ENCODE measurements around the gene SEC22B. TPM values are rescaled to one million over a fixed set of nuclear protein-coding genes. Genes with fewer than 3 reads are reported as not detected.
"Not testable (repeated sequence)": the region's sequence is repeated elsewhere in the genome, so short reads cannot be mapped to it uniquely, and the experiment has no call there.

SEC22B gene
- total and polyA plus RNA-seq, 12 donors, result 12.1 to 18.5 (median 15.3) TPM

DNA sequence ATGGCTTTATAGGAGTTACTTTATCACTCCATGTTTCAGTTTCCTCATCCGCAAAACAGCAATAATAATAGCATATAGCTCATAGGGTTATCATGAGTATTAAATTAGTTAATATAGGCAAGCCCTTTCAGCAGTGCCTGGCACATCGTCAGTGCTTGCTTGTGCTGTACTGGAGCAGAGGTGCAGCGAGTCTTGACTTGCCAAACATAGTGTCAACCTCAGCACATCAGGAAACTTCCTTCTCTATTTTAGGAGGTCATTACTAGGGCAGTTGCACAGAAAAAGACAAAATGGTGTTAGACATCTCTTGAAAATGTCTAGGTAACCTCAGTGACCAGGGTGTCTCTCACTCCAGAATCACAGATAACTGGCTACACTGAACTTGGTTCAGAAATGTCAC is 72.6 kb downstream of the SEC22B start:
- H3K27ac ChIP-seq; ATAC-seq; H3K4me1 ChIP-seq; H3K4me3 ChIP-seq; H3K36me3 ChIP-seq; intact Hi-C loops (cut with DNase I); H3K27me3 ChIP-seq; H3K9me3 ChIP-seq; DNase-seq: not testable (repeated sequence)
- no CpG with 5 or more reads among the region's 3 CpGs for WGBS, 2 donors

DNA sequence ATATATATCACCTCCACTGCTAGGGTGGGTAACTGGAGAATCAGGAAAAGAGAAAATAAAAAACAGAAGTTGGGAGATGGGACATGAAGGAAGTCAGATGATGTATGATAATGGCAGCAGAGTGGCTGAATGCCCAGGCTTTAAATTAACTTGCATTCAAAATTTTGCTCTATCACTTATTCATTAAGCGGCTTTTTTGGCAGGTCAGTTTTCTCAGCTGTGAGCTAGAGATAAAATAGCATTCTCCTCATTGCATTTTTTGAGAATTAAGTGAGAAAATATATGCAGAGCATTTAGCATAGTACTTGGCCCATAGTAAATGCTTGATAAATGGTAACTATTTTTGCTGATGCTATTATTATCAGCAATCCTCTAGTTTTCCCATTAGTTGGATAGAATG is 74.7 kb downstream of the SEC22B start:
- H3K4me1 ChIP-seq; intact Hi-C loops (cut with DNase I); ATAC-seq; H3K27ac ChIP-seq; H3K36me3 ChIP-seq; H3K4me3 ChIP-seq; H3K9me3 ChIP-seq; H3K27me3 ChIP-seq; DNase-seq: not testable (repeated sequence)
- 75 to 83% methylated on average over 1 of the region's 1 CpG for WGBS, 2 donors

Other genes starting within 250 kb of the SEC22B start
- gene NOTCH2, start 106.9 kb downstream of the SEC22B start, total RNA-seq, result 10 to 100 TPM; 21.6 to 39.1 (median 24.7) TPM
- gene NOTCH2, start 106.9 kb downstream of the SEC22B start, polyA plus RNA-seq, result 1 to 10 TPM; 4.1 to 6.6 TPM
- gene NBPF8, start 238.5 kb upstream of the SEC22B start, total RNA-seq, result 1 to 10 TPM; 1.5 to 4.2 (median 2.2) TPM
- 1 to 10 TPM; 2.0 to 6.7 TPM for gene NBPF8, start 238.5 kb upstream of the SEC22B start, polyA plus RNA-seq